ENCODE data around the gene HCRT. TPM values are rescaled to one million over a fixed set of nuclear protein-coding genes. Genes with fewer than 3 reads are reported as not detected.
"Not testable (repeated sequence)": the region's sequence is repeated elsewhere in the genome, so short reads cannot be mapped to it uniquely, and the experiment has no call there.

Gene HCRT
- polyA plus RNA-seq, 2 of the 4 experiments (the other 2 are of a cell fraction), result 0.18 TPM; not detected in 1

GRCh38 chr17:42188749-42189650, 3.7 kb upstream of the HCRT start:
- TF ChIP-seq ATOH8 (CRISPR knock-in tag; IDR thresholded peaks at IDR 0.05; ENCODE audit: low read depth) (no peak), MYC (IDR thresholded peaks at IDR 0.05; ENCODE audit: borderline replicate concordance, low read length) (no peak), FOSB (CRISPR knock-in tag; IDR thresholded peaks at IDR 0.05) (no peak), POLR2A (IDR thresholded peaks at IDR 0.05; ENCODE audit: low read length) (no peak), NFE2L2 (conservative IDR thresholded peaks at IDR 0.05; ENCODE audit: low read length) (no peak)
- ChIA-PET POLR2A (interaction anchor here (0.6 kb wide), 1 partner anchor 68 kb away, joined by 3 read pairs; the partner anchor contains the start of gene KAT2A), CTCF (interaction anchor here (0.9 to 1.3 kb wide), 9 partner anchors 26 to 216 kb away, joined by 3 to 4 read pairs (median 3); partner anchors contain the start of gene NKIRAS2)
- Histone ChIP-seq H3K4me2 (no peak overlapping the region), H3K4me1 (peaks cover 20% of the 10 kb centered on the region), H3K9me3 (no peaks in the 10 kb centered on the region), H3K27ac (no peak overlapping the region), H3K4me3 (no peak overlapping the region)
- WGBS (ENCODE audit: missing lambda C conversion rate), result 85% methylated on average over 17 of the region's 19 CpGs
- ATAC-seq (no peak), FAIRE-seq (no peak), DNase-seq (ENCODE audit: low read depth in 1 of 2, low spot score in 1 of 2) (no peak)

- FAIRE-seq (no peak), DNase-seq (ENCODE audit: low read depth in 1 of 2, low spot score in 1 of 2) (no peak), ATAC-seq (no peak)
- peaks cover 22% of the 10 kb centered on the region for H3K4me1 ChIP-seq
- no peak for TF ChIP-seq EP300 (IDR thresholded peaks at IDR 0.05)
- no peak for TF ChIP-seq ELK1 (IDR thresholded peaks at IDR 0.05; ENCODE audit: low read depth, low read length)
- TF ChIP-seq BCL3 (IDR thresholded peaks at IDR 0.05), result no peak
- no peak for TF ChIP-seq CBX8 (IDR thresholded peaks at IDR 0.05)
- no peak for TF ChIP-seq HES2 (IDR thresholded peaks at IDR 0.05)
- TF ChIP-seq HMGXB4 (CRISPR knock-in tag; IDR thresholded peaks at IDR 0.05; ENCODE audit: borderline replicate concordance), result no peak
- no peak for TF ChIP-seq EHMT2 (IDR thresholded peaks at IDR 0.05; ENCODE audit: low read depth)
- TF ChIP-seq PBX3 (IDR thresholded peaks at IDR 0.05), result no peak
- TF ChIP-seq FOSL2 (IDR thresholded peaks at IDR 0.05), result no peak
- no peak for TF ChIP-seq FOSL2 (CRISPR knock-in tag; IDR thresholded peaks at IDR 0.05)
- TF ChIP-seq MAX (IDR thresholded peaks at IDR 0.05), result no peak
- TF ChIP-seq TP53 (CRISPR knock-in tag; IDR thresholded peaks at IDR 0.05), result no peak
- TF ChIP-seq KDM1A (IDR thresholded peaks at IDR 0.05; ENCODE audit: low read depth), result no peak
- TF ChIP-seq CBX2 (IDR thresholded peaks at IDR 0.05; ENCODE audit: borderline replicate concordance, low read depth), result no peak
- TF ChIP-seq GATA3 (IDR thresholded peaks at IDR 0.05; ENCODE audit: borderline replicate concordance), result no peak
- TF ChIP-seq HOXA7 (CRISPR knock-in tag; IDR thresholded peaks at IDR 0.05), result no peak
- TF ChIP-seq BHLHE40 (IDR thresholded peaks at IDR 0.05; ENCODE audit: low read depth, low read length), result no peak
- no peak for TF ChIP-seq FOXS1 (CRISPR knock-in tag; IDR thresholded peaks at IDR 0.05)
- H3K4me2 ChIP-seq, result no peak overlapping the region
- H3K9me3 ChIP-seq, result no peaks in the 10 kb centered on the region
- 50% methylated on average over 2 of the region's 2 CpGs for WGBS (ENCODE audit: missing lambda C conversion rate)
- H3K27ac ChIP-seq, result no peak overlapping the region
- POLR2A ChIA-PET, result interaction anchor here (0.9 kb wide), 1 partner anchor 51 kb away, joined by 5 read pairs; no protein-coding TSS in a partner anchor
- no peak overlapping the region for H3K4me3 ChIP-seq
- CTCF ChIA-PET, result interaction anchor here (0.6 to 1.7 kb wide), 12 partner anchors 11 to 391 kb away, joined by 3 to 6 read pairs (median 3); no protein-coding TSS in a partner anchor
Observed at GRCh38 chr17:42187833-42188232, 2.6 kb upstream of the HCRT start.

- POLR2A ChIA-PET; H3K9me3 ChIP-seq; ATAC-seq; FAIRE-seq; H3K4me2 ChIP-seq; H3K27ac ChIP-seq; DNase-seq (ENCODE audit: low read depth in 1 of 2, low spot score in 1 of 2); H3K4me3 ChIP-seq: not testable (repeated sequence)
- CTCF ChIA-PET, result interaction anchor here (0.8 to 6.1 kb wide), 6 partner anchors 10 to 136 kb away, joined by 3 to 76 read pairs (median 10); partner anchors contain the start of gene GHDC
- H3K4me1 ChIP-seq, result peaks cover 32% of the 10 kb centered on the region
- WGBS (ENCODE audit: missing lambda C conversion rate), result 91% methylated on average over 5 of the region's 5 CpGs
Observed at GRCh38 chr17:42186191-42186590, 939 bp upstream of the HCRT start.

All from A549 (cell line).